H4 (cell line): ENCODE measurements around the gene GLG1. TPM values are rescaled to one million over a fixed set of nuclear protein-coding genes. Genes with fewer than 3 reads are reported as not detected.
"Not testable (repeated sequence)": the region's sequence is repeated elsewhere in the genome, so short reads cannot be mapped to it uniquely, and the experiment has no call there.

Experiments used
- DNase-seq: peaks from one replicate; pipeline ENCODE4 v3.0.0-alpha.2; 2015; ENCODE audit warnings: low spot score
- total RNA-seq: library from RNA; depleted of rRNA; stranded (reverse); fragments of >200 nt; shearing (Covaris generic); gene quantifications from 2 replicates; pipeline ENCODE4 v1.2.3, GENCODE V29; 2014

GLG1 gene
- total RNA-seq, 1 experiment from 2014 or later = 80.2 TPM

- DNase-seq = no peak
Observed at GRCh38 chr16:74575175-74575806, 31.6 kb downstream of the GLG1 start.

DNA sequence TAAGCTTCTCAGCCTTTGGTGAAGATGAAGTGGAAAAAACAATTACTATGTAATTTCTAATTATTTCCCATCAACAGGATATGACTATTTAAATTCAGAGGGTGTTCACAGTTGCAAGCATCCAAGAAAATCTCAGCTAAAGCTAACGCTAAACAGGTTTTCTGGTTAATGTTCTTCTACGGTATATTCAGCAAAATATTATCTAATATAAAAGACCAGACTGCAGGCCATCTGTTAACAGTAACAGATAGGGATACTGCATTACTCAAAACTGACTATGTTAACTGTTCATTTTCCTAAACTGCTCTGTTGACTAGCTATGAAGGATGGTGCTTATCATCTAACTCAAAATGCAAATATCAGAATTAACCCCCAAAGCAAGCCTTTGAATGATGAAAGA lies 32.8 kb downstream of the GLG1 start:
- no peak for DNase-seq

DNA sequence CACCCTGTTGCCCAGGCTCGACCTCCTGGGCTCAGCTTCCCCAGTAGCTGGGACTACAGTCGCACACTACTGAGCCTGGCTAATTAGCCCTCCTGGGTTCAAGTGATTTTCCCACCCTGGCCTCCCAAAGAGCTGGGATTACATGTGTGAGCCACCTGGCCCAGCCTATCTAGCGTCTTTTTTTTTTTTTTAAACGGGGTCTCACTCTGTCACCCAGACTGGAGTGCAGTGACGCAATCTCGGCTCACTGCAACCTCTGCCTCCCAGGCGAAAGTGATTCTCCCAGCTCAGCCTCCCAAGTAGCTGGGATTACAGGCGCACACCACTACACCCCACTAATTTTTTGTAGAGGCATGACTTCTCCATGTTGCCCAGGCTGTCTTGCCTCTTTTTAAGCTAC lies 33.3 kb downstream of the GLG1 start:
- no peak for DNase-seq

GRCh38 chr16:74570412-74571301 lies 36.3 kb downstream of the GLG1 start:
- no peak for DNase-seq

GRCh38 chr16:74568961-74569631 lies 37.8 kb downstream of the GLG1 start:
- no peak for DNase-seq

- DNase-seq = no peak
Observed at GRCh38 chr16:74567901-74568300, 39.0 kb downstream of the GLG1 start.

DNA sequence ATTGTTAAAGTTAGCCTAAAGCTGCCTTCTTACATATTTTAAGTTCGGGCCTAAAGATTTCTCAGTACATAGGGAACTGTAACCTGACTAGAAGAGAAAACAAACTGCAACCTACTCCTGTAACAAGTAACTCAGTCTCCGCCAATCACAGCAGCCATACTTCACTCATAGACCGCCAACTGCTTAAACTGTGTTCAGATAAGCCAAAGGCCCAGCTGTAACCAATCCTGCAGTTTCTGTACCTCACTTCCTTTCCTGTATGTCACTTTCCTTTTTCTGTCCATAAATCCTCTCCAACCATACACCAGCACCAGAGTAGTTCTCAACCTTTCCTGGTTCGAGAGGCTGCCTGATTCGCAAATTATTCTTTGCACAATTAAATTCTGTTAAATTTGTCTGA lies 41.5 kb downstream of the GLG1 start:
- DNase-seq = no peak

GRCh38 chr16:74564451-74564984 lies 42.4 kb downstream of the GLG1 start:
- DNase-seq = no peak

DNA sequence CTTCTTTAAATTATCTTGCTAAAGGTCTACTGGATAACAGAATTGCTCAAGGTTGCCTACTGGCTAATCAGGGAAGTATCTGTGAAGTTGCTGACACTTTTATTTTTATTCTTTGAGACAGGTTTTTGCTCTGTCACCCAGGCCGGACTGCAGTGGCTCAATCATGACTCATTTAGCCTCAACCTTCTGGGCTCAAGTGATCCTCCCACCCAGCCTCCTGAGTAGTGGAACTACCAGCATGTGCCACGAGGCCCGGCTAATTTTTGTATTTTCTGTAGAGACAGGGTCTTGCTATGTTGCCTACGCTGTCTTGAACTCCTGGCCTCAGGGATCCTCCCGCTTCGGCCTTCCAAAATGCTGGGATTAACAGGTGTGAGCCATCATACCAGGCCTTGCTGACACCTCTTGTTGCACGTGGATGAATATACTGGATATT lies 43.1 kb downstream of the GLG1 start:
- peak; percentile 45 for DNase-seq

GRCh38 chr16:74562117-74562516 lies 44.8 kb downstream of the GLG1 start:
- no peak for DNase-seq

DNA sequence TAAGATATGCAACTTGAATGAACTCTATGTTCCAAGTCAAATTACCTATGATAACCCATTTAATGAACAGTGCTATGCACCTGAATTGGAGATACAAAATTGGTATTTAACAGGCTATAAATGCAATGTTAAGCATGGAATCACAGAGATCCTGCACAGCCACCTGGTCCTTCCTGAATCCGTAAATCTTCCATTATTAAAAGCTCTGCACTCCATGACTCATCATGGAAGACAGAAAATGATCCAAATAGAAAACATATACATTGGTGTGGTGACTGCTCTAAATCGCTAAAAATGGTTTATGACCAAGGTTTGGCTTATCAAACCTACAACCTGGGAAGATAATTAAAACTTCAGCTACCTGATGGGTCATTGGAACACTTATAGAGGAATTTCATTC lies 45.3 kb downstream of the GLG1 start:
- no peak for DNase-seq

DNA sequence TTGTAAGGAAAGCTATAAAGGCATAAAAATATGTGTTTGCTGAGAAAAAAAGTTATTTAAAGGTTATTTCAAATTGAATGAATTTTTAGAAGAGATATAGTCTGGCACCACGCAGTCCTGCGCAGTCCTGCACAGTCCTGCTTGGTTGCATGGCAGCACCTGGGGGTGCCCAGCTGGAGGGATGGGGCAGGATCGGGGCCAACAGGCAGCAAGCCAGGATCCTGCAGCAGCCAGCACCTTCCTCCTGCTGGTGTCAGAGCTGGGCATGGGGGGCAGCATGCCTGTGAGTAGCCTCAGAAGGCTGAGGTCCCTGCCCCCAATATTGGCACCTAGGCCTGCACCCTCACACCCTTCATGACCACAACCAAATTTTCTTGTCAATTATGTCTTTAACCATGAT lies 46.0 kb downstream of the GLG1 start:
- no peak for DNase-seq

DNA sequence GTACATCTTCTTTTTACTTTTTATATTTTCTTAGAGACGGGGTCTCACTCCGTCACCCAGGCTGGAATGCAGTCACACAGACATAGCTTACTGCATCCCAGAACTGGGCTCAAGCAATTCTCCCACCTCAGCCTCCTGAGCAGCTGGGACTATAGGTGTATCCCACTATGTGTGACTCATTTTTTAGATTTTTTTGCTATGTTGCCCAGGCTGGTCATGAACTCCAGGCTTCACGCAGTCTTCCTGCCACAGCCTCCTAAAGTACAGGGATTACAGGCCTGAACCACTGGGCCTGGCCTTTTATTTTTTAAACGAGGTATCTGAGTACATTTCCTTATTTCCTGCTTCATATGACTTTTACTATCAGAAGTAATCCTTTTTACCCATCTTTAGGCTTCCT lies 48.0 kb downstream of the GLG1 start:
- DNase-seq = no peak

DNA sequence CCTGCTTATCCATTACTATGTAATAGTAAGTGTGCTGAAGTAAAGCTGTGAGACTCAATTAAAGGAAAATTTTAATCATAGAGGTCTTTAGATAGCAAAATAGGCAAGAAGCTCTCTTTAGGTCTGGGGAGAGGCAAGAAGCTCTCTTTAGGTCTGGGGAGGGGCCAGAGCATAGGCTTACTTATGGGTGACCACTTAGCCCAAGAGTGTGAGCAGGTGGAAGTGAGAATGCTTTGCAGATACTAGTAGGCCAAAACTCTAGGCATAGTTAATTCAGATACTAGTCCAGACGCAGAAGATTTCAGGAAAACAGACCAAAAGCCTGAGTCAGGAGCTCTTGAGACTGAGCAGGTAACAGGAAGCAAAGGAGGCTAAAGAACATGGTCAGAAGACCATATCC lies 49.6 kb downstream of the GLG1 start:
- no peak for DNase-seq

DNA sequence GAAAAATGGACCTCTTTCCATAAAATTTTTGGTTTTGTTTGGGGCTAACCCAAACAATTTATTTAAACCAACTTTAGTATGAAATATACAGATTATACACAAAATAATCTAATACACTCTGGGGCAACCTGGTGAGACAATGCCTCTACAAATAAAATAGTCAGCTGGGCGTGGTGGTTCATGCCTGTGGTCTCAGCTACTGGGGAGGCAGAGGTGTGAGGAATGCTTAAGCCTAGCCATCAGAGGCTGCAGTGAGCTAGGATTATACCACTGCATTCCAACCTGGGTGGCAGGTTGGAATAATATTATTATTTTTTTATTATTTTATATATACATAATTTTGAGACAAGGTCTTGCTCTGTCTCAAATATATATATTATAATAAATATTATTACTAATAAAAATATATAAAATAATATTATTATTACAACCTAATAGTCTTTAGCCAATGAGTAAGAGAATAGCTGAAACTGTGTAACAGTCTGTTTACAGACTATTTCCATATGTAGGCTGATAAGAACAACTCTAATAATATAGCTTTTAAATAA lies 50.5 kb downstream of the GLG1 start:
- peak; percentile 16 for DNase-seq

DNA sequence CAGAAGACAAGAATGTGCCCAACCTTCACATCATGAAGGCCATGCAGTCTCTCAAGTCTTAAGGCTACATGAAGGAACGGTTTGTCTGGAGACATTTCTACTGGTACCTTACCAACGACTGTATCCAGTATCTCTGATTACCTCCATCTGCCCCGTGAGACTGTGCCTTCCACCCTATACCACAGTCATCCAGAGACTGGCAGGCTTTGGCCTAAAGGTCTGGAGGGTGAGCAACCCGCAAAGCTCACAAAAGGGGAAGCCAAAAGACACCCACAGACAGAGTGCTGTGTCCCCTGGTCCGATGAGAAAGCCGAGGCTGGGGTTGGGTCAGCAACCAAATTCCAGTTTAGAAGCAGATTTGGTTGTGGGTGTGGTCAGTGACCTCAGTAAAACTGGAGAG lies 54.6 kb downstream of the GLG1 start:
- DNase-seq = not testable (repeated sequence)

DNA sequence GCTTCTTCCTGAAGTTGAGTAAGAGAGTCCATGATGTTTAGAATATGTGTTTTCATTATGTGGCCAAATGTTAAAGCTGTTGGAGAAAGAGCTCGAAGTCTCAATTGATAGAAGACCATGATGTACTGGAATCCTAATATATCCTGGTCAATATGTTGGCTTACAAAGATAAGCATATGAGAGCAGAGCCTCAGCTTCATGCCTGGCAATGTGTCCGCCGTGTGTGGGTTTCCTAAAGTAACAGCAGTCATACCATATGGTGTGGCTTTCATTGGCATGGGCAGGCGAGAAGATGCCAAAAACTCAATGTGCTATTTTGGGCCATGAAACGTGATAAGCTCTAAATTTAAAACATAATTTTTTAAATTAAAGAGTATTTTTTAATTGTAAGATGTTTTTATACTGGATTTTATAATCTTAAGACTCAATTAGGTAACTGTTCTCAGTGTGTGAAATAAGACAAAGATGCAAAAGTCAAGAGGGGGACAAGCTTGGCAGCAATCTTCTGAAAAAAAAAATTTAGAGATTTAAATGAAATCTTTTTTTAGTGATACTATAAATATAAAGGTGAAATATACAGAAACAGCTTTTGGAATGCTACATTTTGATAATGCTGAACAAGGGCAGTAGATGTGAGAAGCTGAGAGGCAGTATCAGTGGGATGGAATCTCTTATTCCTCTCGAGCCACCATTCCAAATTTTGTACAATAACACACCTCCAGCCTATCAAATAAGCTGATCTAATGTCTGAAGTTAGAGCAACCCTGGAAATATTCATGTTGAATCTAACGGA lies 56.5 kb downstream of the GLG1 start:
- not testable (repeated sequence) for DNase-seq

GRCh38 chr16:74546112-74546511 lies 60.8 kb downstream of the GLG1 start:
- not testable (repeated sequence) for DNase-seq

GRCh38 chr16:74542911-74543578 lies 63.9 kb downstream of the GLG1 start:
- DNase-seq = not testable (repeated sequence)

DNA sequence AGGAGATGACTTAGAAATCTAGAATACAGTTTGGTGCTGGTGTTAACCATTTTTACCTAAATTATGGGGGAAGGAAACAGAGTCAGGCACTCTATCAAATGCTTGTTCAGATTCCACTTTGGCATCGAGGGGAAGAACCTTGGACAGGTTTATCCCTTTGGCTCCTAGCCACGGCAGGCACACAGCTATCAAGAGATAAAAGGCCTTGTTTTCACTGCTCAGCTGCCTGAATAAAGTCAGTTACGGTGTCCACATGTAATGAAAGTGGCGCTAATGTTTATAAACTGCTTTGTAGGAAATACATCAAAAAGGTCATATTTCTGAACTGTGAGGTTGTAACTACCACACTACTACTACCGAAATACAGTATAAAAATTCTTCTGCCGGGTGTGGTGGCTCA lies 66.3 kb downstream of the GLG1 start:
- DNase-seq = not testable (repeated sequence)

- DNase-seq = not testable (repeated sequence)
Observed at GRCh38 chr16:74538801-74539200, 68.1 kb downstream of the GLG1 start.
